LNCaP clone FGC (cell line): ENCODE results near the gene GLYATL1.
"Not testable (repeated sequence)": the region's sequence is repeated elsewhere in the genome, so short reads cannot be mapped to it uniquely, and the experiment has no call there.

Source experiments
- DNase-seq: peaks from one replicate; pipeline ENCODE4 v3.0.0-alpha.2; 2011; ENCODE audit warnings: low read depth
- H3K4me3 ChIP-seq: 2 replicates; pipeline ENCODE4 v1.5.1; 2011; ENCODE audit warnings: mild to moderate bottlenecking, low read depth, low read length, control low read depth
- CTCF ChIP-seq: IDR thresholded peaks from 2 replicates; pipeline ENCODE4 v1.5.1; 2012; ENCODE audit warnings: mild to moderate bottlenecking; ENCODE audit not compliant: control insufficient read depth, insufficient read depth; ENCODE audit errors: extremely low read depth

Gene GLYATL1

GRCh38 chr11:58992489-58992888, 53.2 kb downstream of the GLYATL1 start:
- no peak overlapping the region for H3K4me3 ChIP-seq
- TF ChIP-seq CTCF: no peak
- no peak for DNase-seq

GRCh38 chr11:58994171-58994570, 54.9 kb downstream of the GLYATL1 start:
- TF ChIP-seq CTCF: no peak
- no peak for DNase-seq

GRCh38 chr11:58998480-58999290, 59.4 kb downstream of the GLYATL1 start:
- no peak overlapping the region for H3K4me3 ChIP-seq
- no peak for TF ChIP-seq CTCF
- DNase-seq: no peak

More at GRCh38 chr11:58994171-58994570, 54.9 kb downstream of the GLYATL1 start:
- H3K4me3 ChIP-seq: no peak overlapping the region

- DNase-seq: no peak
- no peak for TF ChIP-seq CTCF
- no peak overlapping the region for H3K4me3 ChIP-seq
Measured at GRCh38 chr11:58999291-58999680, 60.0 kb downstream of the GLYATL1 start.

GRCh38 chr11:59000003-59000402, 60.7 kb downstream of the GLYATL1 start:
- DNase-seq: no peak
- no peak overlapping the region for H3K4me3 ChIP-seq
- TF ChIP-seq CTCF: no peak

- not testable (repeated sequence) for H3K4me3 ChIP-seq, DNase-seq
Measured at GRCh38 chr11:59002006-59002405, 62.7 kb downstream of the GLYATL1 start.
